PC-3 (cell line): ENCODE data around the gene PCNT.

Experiments
- EZH2phosphoT487 ChIP-seq: fragments of 300-600 bp; sonication (generic); IDR thresholded peaks from 2 replicates; pipeline ENCODE4 v1.6.1; 2018; ENCODE audit warnings: mild to moderate bottlenecking, antibody characterized with exemption, low read length, borderline replicate concordance
- TF ChIP-seq, protein P1 (sequence below): fragments of 300-600 bp; sonication (generic); conservative IDR thresholded peaks from 2 replicates; pipeline ENCODE4 v1.5.1; 2017; ENCODE audit warnings: antibody characterized with exemption, low read depth, mild to moderate bottlenecking, low read length

- TF ChIP-seq, protein P1, sequence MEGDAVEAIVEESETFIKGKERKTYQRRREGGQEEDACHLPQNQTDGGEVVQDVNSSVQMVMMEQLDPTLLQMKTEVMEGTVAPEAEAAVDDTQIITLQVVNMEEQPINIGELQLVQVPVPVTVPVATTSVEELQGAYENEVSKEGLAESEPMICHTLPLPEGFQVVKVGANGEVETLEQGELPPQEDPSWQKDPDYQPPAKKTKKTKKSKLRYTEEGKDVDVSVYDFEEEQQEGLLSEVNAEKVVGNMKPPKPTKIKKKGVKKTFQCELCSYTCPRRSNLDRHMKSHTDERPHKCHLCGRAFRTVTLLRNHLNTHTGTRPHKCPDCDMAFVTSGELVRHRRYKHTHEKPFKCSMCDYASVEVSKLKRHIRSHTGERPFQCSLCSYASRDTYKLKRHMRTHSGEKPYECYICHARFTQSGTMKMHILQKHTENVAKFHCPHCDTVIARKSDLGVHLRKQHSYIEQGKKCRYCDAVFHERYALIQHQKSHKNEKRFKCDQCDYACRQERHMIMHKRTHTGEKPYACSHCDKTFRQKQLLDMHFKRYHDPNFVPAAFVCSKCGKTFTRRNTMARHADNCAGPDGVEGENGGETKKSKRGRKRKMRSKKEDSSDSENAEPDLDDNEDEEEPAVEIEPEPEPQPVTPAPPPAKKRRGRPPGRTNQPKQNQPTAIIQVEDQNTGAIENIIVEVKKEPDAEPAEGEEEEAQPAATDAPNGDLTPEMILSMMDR: no peak
- TF ChIP-seq EZH2phosphoT487: no peak
Observed at GRCh38 chr21:46411691-46412090, 87.7 kb downstream of the PCNT start.
